ENCODE measurements around the gene GPRIN3.
A peak's percentile ranks its signal among the peaks of the same experiment; 100 is the strongest.

GPRIN3 gene

DNA sequence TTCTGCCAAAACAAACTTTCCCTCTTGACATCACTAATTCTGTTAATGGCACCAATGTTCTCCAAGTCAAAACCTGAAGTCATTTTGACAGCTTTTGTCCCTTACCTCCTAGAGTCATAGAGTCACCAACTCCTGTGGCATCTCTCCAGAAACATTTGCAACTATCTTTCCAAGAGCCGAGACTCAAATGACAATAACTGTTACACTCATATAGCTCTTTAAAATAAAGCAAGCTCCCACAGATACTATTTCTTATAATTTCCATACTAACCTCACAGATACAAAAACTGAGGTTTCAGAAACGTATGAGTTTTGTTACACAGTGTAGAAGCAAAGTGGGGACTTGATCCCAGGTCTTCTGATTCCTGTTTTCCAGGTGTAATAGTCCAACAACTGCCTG lies 18.3 kb downstream of the GPRIN3 start:
- no peak for DNase-seq (ENCODE audit: low spot score)

DNA sequence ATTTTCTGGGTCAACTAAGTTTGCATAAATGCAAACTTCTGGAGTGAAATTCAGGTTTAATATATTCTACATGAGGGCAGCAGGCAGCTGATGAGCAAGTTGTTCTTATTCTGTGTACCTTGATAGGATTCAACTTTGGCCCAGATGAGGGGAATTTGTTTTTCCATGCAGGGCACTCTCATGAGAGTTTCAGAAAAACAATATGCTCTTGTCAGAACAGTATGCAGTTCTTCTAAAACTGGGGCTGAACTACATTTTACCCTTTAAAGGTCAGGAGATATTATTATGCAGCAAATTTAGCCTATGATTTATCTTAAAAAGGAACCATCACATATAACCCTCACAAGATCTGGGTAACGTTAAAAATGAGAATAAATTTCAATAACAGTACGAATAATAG lies 19.2 kb downstream of the GPRIN3 start:
- no peak for DNase-seq (ENCODE audit: low spot score)

DNA sequence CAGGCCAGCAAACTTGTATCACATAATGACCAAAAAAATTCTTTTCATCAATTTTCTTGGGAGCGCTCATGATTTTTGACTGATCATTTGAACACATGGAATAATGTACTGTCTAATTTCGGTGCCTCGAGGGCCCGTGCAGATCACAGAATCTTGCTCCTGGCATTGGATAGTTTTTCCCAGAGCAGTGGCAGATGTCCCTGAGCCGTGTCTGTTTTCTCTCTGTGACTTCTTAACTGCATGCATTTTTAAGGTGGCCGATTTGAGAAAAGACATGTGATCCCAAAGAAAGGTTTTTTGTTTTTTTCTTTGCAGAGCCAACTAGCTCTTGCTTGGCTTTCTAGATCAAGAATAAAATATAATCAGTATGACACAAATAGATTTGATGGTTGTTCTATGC lies 19.7 kb downstream of the GPRIN3 start:
- no peak for DNase-seq (ENCODE audit: low spot score)

DNA sequence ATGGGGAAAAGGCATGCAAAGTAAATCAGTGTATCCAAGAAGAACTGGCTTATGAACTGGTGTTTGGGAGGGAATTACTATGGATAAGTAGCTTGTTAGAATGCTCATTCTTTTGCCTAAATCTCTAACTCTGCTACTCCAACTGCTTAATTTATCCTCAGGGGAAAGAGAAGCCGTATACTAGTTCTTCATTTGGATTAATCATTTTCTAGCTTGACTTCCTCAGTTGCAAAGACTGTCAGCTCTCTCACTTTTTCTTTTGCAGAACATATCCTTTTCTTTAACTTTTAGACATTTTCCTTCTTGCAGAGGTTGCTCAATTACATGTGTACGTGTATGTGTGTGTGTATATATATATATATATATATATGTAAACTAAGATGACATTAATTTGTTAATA lies 21.9 kb downstream of the GPRIN3 start:
- no peak for DNase-seq (ENCODE audit: low spot score)

DNA sequence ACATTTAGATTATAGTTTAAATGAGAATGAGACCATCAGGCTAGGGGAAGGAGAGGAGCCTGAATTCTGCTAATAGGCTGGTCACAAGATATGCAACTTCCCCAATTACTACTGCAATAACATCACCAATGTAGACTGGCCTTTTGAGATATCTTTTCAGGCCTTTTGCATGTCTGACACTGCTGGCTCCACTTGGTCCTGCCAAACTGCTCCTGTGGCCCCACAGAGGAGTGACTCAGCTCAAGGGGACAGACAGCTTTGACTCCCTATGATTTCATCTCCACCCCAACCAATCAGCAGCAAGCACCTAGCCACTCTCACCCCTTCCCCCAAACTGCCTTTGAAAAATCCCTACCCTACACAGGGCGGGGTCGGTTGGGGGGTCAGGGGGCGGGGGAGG lies 22.8 kb downstream of the GPRIN3 start:
- no peak for DNase-seq (ENCODE audit: low spot score)

DNA sequence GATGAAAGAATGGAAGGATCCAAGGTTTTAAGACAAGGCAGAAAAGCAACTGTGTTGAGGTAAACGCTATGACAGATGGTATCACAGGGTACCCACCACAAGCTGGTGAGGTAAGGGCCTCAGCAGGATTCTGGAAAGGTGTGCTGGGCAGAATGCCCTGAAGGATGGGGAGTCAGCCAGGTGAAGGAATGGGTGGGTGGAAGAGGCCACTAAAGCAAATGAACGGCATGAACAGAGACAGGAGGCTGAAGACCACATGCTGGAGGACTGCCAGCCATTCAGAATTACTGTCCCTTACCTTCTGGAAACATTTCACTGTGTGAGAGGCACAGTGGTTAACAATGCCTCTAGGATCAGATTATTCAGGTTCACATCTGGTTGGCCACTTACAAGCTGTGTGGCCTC lies 23.6 kb downstream of the GPRIN3 start:
- no peak for DNase-seq (ENCODE audit: low spot score)

DNA sequence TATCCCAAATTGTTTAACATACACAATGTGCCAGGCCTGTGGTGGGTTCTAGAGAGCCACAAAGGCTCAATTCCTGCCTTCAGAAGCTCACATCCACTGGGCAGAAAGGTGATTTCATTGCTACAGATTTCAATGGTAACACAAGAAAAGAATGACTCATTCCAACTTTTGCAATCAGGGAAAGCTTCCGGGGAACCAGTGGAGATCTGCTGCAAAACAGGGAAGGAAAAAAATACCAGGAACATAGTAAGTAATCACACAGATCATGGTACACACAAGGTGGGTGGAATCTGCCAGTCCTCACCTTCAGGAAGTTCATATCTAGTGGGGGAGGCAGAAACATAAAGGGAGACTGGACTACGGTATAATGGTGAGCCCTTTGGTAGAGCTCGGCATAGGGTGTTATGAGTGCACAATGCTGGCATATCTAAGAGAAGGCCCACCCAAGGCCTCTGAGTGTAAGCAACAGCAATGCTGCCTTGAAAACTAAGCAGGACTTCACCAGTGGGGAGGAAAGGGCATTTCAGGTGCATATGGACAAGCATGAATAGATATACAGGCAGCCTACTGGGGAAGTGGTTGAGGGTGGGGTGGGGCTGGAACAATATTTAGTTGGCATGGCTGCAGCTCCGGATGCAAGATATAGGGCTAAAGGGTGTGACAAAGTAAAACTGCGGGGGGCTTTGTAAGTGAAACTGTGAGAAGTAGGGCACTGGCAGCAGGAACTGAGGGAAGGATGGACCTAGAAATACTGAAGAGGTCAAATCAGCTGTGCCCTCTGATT lies 24.2 kb downstream of the GPRIN3 start:
- DNase-seq (ENCODE audit: low spot score) = no peak

DNA sequence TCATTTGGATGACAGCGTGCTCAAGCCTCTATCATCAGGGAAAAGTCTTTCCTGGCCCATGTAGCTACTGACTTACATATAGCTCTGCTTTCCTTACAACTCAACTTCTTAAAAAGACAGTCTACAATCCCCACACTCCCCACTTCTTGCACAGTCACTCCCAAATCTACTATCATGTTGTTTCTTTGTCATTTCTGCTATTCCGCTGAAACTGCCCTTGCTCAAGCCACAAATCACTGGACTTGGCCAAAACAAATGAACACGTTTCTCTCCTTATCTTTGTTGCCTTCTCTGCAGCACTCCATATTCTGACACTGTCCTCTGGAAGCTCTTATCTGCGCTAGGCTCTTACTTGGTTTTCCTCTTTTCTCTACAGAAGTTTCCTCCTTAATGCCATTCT lies 28.2 kb downstream of the GPRIN3 start:
- no peak for DNase-seq (ENCODE audit: low spot score)

DNA sequence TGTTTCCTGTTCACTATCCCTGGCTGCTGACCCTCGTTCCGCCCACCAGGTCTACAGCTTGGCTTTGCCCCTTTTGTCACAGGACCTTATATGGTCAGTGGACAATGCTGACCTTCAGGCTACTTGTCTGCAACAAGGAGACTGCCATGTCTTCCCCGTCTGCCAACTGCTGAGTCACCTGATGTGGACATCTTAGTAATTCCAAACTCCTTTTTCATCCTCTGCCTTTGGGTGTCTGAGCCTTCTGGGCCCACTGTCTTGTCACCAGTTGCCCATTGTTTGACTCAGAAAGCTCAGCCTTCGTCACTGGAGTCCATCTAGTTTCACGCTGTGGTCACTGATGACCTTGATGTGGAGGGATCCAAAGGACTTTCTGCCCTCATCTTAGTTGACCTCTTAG lies 30.2 kb downstream of the GPRIN3 start:
- DNase-seq (ENCODE audit: low spot score) = peak; percentile 19

DNA sequence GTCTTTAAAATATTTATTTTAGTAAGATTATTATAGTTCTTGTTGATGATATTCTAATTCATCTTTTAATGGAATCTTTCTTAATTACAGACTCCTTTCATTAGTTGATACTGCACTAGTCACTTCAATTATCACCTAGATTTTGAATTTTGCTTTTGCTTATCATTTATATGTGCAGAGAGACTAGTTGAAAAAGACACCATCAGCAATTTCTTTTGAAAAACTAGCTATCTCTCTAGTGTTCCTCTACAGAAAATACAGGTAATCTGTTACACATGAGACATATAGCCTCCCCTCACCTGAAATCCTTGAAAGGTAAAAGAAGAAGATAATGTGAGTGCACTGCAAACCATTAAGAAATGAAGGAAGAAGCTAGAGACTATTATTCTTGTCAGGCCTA lies 31.3 kb downstream of the GPRIN3 start:
- no peak for DNase-seq (ENCODE audit: low spot score)

DNA sequence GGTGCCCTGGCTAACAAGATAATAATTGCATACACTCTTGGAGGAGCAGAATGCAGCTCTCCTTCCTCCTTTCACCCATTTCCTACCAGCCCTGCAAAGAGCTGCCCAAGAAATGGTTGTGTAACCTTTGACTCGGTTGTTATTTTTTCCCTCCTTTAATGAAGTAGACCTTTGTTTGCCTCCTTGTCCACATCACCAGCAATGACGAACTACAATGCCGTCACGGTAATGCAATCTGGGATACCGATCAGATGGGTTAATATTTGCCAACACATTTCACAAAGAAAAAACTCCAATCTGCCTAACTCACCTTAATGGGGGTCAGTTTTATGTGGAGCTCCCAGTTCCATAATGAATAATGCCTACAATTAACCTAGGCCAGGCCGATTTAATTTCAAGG lies 32.0 kb downstream of the GPRIN3 start:
- no peak for DNase-seq (ENCODE audit: low spot score)

DNA sequence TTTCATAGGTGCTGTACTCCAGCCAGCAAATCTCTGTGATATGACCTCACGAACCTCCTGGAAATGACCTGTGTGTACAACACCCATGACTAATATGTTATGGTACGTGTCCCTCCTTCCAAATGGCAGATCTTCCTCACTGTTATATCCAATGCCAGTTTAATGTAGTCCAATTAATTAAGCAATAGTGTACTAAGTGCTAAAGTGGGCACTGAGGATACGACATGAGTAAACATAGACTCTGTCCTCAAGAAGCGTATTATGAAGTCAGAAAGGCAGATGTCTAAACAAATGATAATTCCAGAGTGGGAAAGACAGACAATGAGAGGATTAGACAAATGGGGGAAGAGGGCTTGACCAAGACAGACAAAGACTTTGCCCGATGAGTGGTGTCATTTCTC lies 33.9 kb downstream of the GPRIN3 start:
- DNase-seq (ENCODE audit: low spot score) = peak; percentile 27

DNA sequence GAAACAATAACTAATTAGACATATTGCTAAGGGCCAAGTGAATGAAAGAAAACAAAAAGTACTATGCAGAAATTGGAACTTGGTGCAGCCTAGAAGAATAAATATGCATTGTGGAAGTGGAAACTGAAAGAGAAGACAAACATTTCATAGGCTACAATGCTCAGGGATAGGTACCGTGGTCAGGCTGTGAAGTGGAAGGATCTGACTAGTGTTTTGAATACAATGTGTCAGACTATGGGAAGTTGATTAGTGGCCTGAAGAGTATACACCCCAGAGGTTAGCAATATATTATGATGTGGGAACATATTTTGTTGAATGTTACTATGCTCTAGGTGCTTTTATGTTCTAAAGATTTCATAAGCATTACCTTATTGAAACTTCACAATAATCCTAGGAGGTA lies 36.8 kb downstream of the GPRIN3 start:
- DNase-seq (ENCODE audit: low spot score) = no peak

DNA sequence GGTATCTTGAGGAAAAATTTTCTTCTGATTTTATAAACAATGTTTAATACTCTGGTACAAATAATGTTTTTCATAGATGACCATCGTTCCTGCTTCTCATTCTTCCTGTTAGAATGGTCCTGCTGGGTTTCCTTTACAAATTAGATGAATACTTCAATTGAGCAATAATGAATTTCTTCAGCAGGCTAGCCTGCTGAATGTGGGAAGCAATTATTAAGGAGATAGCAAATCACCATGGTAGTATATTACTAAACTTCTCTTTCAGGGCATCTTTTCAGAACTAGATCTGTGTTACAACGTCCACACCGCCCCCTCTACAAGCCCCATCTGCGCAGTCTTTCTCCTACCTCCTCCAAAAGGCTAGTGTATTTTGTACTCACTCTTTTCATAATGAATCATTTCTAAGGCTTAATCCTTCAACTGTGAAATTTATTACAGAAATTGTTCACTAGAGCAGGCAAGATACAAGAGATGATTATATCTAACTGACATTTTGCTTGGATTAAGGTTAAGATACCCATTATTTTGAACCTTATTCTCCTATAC lies 38.4 kb downstream of the GPRIN3 start:
- DNase-seq (ENCODE audit: low spot score) = no peak

DNA sequence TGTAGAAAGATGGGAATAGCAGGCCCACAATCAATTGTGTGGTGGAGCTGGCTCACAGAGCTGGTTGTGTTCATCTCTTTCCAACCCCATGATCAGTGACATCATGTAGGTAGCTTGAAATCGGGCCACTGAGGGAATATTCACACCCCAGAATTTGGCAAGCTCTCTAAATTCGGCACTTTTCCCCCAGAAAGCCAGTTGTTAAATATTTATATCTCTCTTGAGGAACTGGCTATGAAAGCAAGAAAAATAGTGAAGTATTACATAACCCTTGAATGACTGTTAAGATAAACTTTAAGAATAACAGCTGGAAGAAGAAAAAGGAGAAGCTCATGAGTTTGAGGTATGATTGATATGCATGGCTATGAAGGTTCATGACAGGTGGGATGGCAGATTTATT lies 38.9 kb downstream of the GPRIN3 start:
- no peak for DNase-seq (ENCODE audit: low spot score)

DNA sequence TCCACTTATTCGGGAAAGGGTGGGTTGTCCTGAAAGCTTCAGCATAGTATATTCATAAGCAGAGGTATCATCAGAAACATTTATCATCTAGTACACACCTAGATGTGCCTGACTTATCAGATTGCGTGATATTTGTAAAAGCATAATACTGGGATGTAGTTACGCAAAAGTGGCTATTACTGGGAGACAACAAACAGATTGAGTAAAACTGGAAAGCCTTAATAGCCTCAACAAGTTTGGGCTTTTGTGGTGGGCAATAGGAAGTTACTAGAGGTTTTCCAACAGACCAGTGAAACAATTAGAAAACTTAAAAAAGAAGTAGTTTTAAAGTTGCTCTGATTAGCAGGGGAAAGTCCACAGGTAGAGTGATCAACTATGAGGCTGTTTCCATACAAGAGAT lies 39.8 kb downstream of the GPRIN3 start:
- DNase-seq (ENCODE audit: low spot score) = no peak

DNA sequence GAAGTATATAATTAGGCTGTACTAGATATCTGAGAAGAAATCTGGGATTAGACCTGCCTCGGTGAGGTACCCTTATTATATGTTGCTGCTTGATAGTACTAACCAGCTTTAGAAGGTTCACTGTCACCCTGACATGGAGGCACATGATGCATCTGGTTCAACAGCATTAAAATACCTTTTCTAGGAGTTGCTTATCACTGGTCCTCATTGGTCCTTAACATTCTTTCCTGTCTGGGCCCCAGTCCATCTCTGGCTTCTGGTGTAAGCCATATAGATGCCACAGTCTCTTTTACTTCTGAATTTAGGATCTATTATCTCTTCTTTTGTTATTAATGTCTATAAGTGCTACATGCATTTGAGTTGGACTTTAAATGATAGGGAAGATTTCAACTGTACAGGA lies 40.2 kb downstream of the GPRIN3 start:
- no peak for DNase-seq (ENCODE audit: low spot score)

DNA sequence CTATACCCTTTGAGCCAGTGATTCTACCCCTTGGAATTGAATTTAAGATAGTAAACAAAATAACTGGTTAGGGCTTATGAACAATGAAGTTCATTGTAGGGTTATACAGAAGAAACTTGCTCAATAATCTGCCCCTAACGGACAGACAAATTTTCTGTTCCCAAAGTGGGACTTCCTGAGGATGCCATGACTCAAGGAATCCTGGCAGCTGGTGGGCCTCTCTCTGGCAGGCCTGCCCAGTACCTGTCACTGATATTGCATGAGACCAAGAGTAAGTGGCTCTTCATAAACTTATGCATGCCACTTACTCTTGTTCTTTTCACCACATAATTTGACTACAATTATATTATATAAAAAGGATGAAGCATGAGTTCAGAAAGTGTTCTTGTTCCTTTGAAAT lies 41.5 kb downstream of the GPRIN3 start:
- no peak for DNase-seq (ENCODE audit: low spot score)

DNA sequence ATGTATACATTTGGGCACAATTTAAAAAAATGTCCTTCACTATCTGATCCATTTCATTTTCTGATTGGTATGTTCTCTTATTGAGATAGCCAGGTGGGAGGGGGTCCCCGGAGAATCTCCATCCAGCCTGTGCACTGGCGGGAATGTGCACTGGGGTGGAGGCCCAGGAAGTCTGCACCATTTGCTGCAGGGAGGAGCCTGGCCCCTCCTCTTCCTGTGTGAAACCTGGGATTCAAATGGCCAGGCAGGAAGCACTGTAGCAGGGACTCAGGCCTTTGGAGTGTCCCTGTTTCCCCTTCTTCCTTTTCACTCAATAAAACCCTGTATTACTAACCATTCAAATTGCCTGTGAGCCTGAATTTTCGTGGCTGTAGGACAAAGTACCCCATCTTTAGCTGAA lies 44.3 kb downstream of the GPRIN3 start:
- no peak for DNase-seq (ENCODE audit: low spot score)

DNA sequence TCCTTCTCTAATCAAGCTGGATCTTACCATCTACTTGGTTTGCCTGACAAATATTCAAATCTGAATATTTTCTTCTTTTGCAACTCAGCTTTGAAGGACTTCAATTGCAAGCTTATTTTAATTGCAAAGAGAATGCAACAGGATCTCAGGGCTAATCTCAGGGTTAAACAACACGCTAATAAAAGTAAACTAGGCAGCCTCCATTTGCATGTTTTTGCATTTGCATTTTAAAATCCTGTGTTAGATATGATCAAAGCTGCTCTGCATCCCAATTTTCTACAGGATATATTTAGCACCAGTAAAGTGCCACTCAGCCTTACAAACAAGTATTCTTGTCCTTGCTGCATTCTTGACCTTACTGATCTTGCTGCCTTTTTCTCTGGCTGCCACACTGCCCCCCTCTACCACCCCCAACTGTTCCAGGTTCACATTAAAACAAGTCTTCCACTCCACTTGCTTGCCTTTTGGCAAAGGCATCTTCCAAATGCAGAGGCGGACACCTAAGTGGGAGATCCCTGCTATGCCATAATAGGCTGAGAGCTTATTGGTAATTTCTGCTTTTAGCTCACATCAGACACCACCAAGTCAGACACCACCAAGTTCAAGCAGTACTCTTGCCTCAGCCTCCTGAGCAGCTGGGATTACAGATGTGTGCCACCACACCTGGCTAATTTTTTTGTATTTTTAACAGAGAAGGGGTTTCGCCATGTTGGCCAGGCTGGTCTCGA lies 48.1 kb downstream of the GPRIN3 start:
- no peak for DNase-seq (ENCODE audit: low spot score)

DNA sequence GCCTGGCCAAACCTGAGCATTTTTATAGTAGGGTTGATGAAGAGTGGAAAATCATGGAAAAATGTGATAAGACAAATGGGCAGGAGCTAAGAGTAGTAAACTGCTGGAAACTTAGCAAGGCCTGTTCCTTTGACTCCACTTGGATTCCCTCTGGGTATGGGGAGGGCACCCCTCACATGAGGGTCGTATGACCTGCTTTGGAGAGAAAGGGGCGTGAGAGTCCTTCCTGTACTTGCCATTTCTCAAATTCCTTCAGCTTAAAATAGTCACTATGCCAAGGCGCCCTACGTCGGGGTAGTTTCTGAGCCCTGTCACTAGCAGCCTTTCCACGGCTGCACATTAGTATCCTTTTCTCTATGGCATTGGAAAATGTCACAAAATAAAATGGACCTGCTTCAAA lies 49.1 kb downstream of the GPRIN3 start:
- DNase-seq (ENCODE audit: low spot score) = no peak

DNA sequence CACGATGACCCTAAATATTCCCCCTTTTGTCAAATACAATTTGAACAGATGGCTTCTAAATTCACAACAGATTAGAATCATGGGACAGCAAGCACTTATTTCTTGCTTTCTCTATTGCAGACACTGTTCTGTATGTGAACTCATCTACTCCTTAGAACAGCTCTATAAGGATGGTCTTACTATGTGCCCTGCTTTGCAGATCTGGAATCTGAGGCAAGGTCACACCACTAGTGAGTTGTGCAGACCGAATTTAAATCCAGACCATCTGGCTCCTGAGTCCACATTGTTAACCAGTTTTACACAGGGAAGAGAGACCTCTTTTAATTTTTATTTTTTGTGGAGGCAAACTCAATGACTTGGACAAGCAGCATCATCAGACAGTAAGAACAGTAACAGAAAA lies 50.2 kb downstream of the GPRIN3 start:
- no peak for DNase-seq (ENCODE audit: low spot score)

DNA sequence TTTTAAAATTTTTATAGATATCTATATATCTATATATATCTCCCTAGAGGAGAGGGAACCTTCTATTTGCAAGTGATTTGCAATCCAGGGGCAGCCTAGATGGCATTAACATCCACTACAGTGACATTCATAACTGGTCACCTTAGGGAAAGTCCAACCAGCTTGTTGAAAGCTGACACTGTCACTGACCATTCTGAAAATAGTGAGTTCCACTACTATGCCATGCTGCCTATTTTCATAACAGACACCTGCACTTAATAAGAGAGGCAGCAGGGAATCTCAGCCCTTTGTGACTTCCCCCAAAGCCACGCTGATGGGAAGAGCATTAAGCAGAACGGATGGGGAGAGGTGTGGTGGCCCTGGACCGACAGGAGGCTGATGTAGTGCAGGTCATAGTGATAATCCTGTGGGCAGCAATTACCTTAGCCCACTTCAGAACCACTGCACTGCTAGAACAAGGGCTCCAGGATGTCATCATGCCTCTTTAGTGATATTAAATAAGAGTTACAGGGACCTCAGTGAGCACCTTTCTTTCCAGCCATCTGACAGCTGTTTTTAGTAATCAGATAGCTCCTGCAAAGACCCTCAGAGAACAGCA lies 51.3 kb downstream of the GPRIN3 start:
- no peak for DNase-seq (ENCODE audit: low spot score)
